GM18951 (cell line): ENCODE data around the gene APMAP.
"Not testable (repeated sequence)": the region's sequence is repeated elsewhere in the genome, so short reads cannot be mapped to it uniquely, and the experiment has no call there.

Experiments used
- POLR2A ChIP-seq: IDR thresholded peaks from 4 replicates; pipeline ENCODE4 v1.6.1; 2011; ENCODE audit warnings: mild to moderate bottlenecking; ENCODE audit not compliant: insufficient read length, insufficient read depth; ENCODE audit errors: extremely low read depth
- in situ Hi-C: fragments of 300-500 bp; cut with MboI; formaldehyde crosslinking; loops from one replicate; pipeline ENCODE4 v1.12.0; 2022; ENCODE audit warnings: low sequenced_read_pairs, mixed read lengths, inconsistent platforms; ENCODE audit not compliant: unreplicated experiment

Gene APMAP

DNA sequence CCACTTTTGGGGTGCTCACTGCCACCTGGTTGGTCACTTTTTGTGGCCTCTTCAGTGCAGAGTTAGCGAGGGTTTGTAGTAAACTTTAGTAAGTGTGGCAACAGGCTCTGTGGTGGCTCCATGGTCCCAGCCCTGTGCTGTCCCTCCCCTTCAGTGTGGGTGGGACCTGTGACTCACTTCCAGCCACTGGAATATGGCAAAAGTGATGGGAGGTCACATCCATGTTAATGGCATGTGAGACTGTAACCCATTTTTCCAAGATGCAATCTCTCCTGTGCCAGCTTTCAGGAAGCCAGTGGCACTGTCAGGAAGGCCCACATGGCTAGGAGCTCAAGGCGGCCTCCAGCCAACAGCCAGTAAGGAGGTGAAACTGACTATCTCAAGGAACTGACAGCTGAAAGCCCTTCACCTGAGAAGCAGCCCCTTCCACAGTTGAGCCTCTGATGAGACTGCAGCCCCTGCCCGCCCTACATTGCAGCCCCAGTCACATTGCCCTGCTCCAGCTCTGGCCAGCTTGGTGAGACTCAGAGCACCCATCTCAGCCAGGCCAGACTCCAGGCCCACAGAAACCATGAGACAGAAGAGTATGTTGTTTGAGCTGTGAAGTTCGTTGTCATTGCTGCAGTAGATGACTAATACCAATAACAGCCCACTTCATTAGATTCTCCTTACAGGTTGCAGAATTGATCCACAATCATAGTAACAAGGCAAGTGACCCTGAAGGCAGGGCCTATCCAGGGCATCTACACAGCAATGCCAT is 56.6 kb downstream of the APMAP start:
- in situ Hi-C loops: no loop called here
- no peak for TF ChIP-seq POLR2A

DNA sequence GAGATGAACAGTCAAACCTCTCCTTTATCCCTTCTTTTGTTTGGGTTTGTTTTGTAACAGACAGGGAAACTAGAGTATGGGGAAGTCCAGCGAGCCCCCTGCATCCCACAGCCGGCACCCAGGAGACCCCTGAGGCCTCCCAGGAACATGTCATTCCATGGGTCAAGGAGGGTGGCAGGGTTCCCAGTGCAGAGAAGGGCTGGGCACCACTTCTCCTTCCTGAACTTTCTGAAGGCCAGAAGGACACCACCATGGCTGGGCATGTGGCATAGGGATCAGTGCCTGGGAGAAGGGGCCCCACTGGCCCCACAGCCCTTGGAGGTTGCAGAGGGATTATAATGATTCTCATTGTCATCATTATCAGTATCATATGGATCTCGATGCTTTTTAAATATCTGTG is 57.4 kb downstream of the APMAP start:
- TF ChIP-seq POLR2A: no peak
- in situ Hi-C loops: no loop called here

DNA sequence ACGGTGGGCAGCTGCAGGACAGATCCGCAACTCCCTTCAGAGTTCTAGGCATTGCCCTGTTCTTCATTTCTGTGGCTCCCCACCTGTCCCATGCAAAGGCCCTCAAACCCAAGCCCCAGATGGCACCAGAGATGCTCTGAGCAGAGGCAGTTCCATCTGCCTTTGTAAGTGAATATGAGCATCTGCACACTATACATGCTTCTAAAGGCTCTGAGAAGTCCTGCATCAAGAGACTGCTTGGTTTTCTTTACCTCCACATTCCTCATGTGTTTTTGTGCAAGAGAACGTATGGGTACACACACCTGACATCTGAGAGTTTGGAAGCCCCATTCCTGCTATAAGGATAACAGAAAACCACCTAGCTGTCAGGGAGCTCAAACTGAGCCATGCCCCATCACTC is 57.8 kb downstream of the APMAP start:
- TF ChIP-seq POLR2A: no peak
- in situ Hi-C loops: no loop called here

DNA sequence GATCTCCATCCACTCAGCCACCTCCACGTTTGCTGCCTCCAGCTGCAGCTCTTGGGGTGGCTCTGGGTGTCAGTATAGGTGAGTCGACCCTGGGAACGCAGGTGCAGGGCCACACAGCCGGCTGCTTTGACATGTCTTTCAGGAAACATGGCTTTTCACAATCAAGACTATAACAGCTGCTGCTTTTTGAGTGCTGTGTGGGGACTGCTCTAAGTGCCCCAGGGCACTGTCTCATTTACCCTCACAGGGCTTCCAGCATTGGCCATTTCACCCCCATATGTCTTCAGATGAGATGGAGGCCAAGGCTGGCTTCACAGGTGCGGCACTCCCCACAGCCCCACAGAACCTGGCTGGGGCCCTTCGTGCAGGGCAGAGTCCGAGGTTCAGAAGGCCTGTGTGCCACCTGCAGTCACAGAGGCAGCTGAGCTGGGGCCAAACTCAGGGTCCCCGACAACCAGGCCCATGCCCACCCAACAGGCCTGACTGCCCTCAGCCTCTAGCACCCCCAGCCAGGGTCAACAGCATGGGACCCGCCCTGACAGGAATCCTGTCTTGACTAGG is 58.4 kb downstream of the APMAP start:
- in situ Hi-C loops: no loop called here
- no peak for TF ChIP-seq POLR2A

DNA sequence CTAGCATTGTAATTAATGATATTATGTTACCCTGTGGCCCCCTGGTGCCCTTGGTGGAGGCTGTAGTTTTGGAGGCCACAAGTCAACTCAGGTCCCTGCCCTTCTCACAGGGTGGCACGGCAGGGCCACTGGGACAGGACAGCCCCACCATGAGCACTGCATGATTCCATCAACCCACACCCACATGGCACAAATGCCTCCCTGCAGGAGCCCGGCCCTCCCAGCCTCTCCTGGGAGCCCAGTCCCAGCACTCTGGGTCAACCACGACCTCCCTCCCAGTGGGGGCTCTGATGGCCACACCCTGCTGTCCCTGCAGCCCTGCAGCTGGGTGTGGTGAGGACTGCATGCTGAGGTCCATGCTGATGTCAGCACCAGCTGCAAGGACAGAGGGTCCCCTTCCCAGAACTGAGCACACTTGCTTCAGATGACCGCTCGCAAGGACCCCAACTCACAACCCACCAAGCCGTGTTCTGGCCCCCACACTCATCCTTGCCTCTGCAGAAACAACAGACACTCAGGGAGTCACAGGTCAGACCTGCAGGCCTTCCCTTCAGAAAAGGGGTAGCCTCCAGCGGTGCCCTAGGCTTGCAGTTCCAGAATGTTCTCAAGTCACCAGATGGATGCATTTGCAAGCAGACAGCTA is 59.2 kb downstream of the APMAP start:
- TF ChIP-seq POLR2A: no peak
- in situ Hi-C loops: no loop called here

DNA sequence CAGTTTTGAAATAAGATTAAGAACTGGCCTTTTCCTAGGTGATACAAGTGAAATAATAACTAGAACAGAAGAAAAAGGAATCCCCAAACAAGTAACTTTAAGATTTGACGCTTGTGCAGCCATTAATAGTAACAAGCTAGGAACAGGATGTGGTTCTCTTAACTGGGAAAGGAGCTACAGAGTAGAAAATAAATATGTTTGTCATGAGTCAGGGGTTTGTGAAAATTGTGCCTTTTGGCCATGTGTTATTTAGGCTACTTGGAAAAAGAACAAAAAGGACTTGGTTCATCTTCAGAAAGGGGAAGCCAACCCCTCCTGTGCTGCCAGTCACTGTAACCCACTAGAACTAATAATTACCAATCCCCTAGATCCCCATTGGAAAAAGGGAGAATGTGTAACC is 60.7 kb downstream of the APMAP start:
- in situ Hi-C loops: not testable (repeated sequence)

DNA sequence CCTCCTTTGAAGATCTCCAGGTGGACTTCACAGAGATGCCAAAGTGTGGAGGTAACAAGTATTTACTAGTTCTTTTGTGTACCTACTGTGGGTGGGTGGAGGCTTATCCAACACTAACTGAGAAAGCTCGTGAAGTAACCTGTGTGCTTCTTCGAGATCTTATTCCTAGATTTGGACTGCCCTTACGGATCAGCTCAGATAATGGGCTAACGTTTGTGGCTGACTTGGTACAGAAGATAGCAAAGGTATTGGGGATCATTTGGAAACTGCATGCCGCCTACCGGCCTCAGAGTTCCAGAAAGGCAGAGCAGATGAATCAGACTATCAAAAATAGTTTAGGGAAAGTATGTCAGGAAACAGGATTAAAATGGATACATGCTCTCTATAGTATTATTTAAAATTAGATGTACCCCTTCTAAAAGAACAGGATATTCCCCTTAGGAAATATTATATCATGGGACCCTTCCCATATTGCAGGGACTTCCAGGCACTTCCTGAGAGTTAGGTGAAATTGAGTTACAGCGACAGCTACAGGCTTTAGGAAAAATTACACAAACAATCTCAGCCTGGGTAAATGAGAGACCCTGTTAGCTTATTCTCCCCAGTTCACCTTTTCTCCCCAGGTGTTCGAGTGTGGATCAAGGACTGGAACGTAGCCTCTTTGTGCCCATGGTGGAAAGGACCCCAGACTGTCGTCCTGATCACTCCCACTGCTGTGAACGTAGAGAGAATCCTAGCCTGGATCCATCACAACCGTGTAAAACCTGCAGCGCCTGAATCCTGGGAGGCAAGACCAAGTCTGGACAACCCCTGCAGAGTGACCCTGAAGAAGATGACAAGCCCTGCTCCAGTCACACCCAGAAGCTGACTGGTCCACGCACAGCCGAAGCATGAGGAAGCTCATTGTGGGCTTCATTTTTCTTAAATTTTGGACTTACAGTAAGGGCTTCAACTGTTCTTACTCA is 61.5 kb downstream of the APMAP start:
- in situ Hi-C loops: not testable (repeated sequence)

DNA sequence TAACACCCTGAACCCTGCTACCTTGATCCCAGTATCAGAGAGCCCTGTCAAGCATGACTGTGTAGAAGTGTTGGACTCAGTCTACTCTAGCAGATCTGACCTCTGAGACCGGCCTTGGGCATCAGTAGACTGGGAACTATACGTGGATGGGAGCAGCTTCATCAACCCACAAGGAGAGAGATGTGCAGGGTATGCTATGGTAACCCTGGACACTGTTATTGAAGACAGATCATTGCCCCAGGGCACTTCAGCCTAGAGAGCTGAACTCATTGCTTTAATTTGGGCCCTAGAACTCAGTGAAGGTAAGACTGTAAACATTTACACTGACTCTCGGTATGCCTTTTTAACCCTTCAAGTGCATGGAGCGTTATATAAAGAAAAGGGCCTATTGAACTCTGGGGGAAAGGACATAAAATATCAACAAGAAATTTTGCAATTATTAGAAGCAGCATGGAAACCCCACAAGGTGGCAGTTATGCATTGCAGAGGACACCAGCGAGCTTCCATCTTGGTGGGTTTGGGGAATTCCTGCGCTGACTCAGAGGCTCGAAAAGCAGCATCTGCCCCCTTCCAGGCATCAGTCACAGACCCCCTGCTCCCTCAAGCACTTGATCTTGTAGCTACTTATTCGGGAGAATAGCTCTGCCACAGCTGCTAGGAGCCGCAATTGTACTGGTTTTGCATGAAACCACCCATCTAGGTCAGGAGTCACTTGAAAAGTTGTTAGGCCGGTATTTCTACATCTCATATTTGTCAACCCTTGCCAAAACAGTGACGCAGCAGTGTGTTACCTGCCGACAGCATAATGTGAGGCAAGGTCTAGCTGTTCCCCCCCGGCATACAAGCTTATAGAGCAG is 62.5 kb downstream of the APMAP start:
- in situ Hi-C loops: not testable (repeated sequence)

DNA sequence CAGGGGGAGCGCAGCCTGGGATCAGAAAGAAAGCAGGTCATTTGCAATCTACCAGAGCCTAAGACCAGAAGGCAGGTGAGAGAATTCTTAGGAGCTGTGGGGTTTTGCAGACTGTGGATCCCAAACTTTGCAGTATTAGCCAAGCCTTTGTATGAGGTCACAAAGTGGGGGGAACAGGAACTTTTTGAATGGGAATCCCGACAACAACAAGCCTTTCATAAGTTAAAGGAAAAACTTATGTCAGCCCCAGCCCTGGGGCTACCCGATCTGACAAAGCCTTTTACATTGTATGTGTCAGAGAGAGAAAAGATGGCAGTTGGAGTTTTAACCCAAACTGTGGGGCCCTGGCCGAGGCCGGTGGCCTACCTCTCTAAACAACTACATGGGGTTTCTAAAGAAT is 63.3 kb downstream of the APMAP start:
- in situ Hi-C loops: not testable (repeated sequence)

DNA sequence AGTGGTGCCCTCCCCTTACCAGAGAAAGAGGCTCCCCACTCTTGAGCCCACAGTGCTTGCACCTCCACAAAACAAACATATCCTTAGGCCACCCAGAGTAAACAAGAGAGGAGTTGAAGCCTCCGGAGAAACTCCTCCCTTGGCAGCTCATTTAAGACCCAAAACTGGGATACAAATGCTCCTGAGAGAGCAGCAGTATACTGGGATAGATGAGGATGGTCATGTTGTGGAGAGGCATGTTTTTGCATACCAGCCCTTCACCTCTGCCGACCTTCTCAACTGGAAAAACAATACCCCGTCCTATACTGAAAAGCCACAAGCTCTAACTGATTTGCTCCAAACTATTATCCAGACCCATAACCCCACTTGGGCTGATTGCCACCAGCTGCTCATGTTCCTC is 71.8 kb downstream of the APMAP start:
- in situ Hi-C loops: not testable (repeated sequence)

DNA sequence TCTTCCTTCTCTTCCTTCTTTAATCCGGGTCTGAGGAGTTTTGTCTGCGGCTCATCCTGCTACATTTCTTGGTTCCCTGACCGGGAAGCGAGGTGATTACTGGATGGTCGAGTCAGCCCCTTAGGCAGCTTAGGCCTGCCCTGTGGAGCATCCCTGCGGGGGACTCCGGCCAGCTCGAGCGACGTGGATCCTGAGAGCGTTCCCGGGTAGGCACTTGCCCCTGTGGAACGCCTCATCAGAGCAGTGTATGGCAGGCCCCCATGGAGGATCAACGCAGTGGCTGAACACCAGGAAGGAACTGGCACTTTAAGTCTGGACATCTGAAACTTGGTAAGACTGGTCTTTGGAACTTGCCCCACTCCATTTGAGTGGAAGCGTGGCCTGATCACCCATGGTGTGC is 72.9 kb downstream of the APMAP start:
- in situ Hi-C loops: loop anchor here (10.0 kb wide), 2 partner anchors 85 to 125 kb away; no protein-coding TSS in a partner anchor

DNA sequence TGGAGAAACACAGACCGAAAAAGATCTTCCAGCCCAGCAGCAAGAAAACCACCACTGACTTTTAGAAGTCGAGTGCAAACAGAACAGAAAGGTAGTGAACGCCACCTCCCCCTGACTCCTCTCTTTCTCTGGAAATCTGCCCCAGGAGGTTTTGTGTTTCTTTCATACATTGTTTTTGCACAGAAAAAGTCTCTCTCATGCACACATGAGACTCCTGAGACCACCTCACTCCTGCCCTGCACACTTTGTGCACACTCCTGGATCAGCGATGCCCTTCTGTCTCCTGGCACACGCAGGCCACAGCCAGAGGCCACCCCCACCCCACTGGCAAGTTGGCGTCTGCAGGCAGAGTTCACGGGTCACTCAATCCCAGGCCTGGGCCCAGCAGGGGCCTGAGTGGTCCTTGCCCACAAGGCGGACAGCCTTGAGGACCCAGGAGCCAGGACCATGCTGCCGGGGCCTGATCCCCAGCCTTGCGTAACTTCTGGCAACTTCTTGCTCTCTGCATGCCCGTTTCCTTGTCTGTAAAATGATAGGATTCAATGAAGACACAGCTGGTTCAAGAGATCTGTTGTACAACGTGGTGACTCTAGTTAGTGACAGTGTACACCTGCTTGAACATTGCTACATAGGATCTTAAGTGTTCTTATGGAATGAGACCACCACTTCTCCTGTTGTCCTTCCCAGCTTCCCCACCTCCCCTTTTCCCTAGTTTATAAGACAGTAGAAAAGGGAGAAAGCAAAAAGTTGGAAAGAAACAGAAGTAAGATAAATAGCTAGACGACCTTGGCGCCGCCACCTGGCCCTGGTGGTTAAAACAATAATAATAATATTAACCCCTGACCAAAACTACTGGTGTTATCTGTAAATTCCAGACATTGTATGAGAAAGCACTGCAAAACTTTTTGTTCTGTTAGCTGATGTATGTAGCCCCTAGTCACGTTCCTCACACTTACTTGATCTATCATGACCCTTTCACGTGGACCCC is 73.7 kb downstream of the APMAP start:
- in situ Hi-C loops: loop anchor here (10.0 kb wide), 2 partner anchors 84 to 124 kb away; no protein-coding TSS in a partner anchor
- no peak for TF ChIP-seq POLR2A
